T follicular helper cell (primary cell): ENCODE data around the gene CDH2.

Source experiments
- DNase-seq: peaks from one replicate; pipeline ENCODE4 v3.0.0-alpha.2; 2020; ENCODE audit warnings: low read depth

The CDH2 gene

GRCh38 chr18:27995770-27996502 is 181.0 kb downstream of the CDH2 start:
- DNase-seq = no peak

DNA sequence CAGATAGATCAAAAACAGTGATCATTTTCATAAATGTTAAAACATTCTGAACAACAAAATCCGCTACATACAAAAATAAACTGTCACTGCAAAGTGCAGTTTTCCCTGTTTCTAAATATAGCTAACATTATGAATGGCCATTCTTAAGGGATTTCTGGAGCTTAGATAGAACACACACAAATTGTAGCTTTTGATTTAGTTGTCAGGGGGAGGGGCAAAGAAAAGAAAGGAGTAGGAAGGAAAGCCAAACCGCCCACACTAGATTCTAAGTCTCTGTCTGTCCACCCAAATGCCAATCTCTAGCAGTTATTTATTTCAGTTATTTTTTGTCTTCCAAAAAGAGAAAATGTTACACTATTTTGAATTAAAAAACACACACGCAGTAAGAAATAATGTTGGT is 182.4 kb downstream of the CDH2 start:
- DNase-seq = no peak

DNA sequence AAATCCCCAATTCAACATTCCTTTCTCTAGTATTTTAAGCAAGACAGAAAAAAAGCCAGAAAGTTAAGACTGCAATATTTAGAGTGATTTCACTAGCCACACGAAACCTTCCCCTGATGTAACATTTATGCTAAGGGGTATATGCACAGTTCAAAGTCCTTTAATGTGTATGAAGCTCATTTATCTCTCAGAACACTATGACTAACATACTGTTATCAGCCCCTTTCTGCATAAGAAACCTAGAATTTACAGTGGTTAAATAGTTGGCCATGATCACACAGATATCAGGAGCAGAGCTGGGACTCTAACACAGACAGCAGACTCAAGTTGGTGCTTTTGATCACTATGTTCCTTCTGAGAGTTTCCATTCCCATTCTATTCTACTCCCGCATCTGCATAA is 185.5 kb downstream of the CDH2 start:
- no peak for DNase-seq

DNA sequence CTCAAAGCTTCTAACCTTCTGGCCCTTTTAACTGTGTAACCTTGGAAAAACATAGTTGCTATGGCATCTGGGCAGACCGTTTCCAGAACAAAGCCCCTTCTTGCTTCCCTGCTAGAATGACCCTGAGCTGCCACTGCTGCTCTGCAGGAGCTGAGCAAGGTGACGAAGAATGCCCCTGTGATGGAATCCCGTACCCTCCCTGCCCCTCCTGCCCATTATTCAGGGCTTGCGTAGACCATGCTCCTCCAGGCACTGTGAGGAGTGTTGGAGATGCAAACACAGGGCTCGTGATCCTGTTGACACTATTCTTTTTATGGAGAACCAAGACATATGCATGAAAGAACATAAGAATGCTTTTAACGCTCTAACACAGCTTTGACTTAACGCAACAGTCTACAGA is 191.1 kb downstream of the CDH2 start:
- DNase-seq = no peak

GRCh38 chr18:27983780-27984179 is 193.2 kb downstream of the CDH2 start:
- no peak for DNase-seq

DNA sequence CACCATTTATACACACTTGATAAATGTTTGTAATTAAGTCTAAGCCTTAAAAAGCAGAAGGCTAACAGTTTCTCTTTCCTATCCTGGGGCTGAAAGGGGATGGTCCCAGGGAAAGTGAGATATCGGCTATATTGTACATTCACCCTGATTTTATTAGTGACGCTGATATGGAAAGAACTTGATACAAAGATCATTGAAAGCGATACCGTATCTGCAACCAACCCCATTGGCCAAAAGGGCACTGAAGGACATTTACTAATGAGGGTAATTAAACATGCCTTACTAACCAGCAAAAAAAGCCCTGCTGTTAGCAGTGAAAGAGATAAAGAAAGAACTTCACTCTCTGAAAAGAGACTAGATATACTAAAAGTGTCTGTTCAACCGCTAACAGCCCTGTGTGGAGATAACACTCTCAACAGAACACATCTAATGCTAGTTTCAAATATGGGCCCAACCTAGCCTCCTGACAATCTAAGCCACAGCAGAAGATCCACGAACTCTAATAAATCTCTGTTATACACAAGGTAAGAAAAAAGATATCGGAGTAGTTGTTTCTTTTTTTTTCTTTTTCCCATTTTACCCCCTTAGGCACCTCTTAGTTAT is 200.0 kb downstream of the CDH2 start:
- no peak for DNase-seq

GRCh38 chr18:27970321-27970720 is 206.6 kb downstream of the CDH2 start:
- no peak for DNase-seq

- DNase-seq = no peak
Measured at GRCh38 chr18:27969206-27969605, 207.7 kb downstream of the CDH2 start.

GRCh38 chr18:27967913-27968824 is 208.8 kb downstream of the CDH2 start:
- DNase-seq = no peak

DNA sequence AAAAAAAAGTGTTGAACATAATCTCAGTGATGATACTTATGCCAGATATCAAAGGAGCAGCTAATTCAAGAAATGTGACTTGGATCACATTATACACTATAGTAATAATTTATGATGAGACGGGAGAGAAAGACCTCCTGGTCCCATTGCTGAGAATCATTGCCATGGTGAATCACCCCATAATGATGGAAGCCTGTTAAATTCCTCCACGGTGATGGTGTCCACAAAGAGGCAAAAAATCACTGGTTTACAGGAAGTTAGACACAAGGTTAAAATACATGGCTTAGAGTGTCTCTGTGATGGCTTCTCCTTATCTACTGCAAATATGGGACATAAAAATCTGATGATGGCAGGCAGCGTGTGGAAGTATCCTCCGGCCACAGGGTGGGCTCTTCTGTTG is 210.0 kb downstream of the CDH2 start:
- no peak for DNase-seq

DNA sequence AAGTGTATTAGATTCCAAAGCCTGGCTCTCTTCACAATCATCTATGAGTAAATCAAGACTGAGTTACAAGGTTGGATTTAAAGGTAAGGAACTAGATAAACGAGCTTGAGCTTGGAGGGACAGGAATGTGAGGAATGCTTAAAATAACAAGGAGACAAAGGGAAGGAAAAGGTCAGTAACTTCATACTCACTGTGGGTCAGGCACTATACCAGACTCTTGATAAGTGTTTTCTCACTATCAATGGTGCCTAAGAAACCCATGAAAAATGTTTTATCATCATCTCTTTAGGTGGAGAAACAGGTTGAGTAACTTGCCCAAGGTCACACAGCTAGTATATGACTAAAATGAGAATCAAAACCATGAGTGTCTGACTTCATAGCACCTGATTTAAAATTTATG is 212.1 kb downstream of the CDH2 start:
- no peak for DNase-seq

DNA sequence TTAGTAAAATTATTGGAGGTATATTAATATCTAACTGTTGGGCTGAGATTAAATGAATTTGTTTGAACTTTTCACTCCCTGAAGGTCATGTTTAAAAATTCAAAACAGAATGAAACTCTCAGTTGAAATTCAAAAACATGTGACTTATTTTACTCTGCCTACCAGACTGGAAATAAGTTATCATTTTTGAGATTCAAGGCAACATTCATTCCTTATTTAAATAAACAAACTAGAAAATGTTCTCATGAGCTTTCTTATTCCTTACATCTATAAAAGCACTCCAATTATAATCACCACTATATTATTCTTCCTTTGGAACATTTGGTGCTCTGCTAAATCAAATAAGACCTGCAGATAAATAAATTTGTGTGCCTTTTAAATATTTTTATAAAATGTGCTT is 217.8 kb downstream of the CDH2 start:
- DNase-seq = no peak

- DNase-seq = no peak
Measured at GRCh38 chr18:27956001-27956640, 220.8 kb downstream of the CDH2 start.

DNA sequence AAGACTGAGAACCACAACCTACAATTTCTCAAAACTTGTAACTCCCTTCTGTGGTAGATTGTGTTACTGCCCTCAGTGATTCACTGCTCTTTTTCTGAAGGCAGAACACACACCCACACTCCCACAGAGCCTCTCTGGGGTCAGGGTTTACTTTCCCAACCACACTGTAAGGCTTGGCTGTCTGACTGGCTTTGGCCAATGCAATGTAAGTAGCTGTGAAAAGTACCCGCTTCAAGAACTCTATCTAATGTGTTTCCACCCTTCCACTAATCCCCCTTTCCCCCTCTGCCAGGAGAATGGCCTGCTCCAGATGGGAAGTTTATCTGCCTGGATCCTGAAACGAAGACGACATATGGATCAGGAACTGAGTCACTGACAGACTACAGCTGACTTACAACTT is 222.7 kb downstream of the CDH2 start:
- DNase-seq = no peak

GRCh38 chr18:27952741-27953140 is 224.2 kb downstream of the CDH2 start:
- no peak for DNase-seq

GRCh38 chr18:27950648-27951228 is 226.2 kb downstream of the CDH2 start:
- DNase-seq = no peak

DNA sequence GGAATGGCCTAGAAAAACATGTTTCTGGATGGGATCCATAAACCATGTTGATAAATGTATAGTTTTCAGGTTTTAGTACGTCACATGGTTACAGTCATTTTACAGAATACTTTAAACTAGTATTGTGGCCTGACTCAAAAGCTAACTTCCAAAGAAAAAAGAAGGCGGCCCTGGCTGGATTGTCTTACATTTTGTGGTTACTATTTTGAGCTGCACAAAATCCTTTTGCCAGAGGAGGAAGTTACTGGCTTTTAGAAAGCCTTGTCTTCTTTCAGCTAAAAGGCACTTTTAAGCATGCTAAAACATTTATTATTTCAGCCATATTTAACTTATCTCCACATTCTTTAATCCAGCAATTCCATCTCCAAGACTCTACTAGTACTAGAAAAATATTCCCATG is 227.9 kb downstream of the CDH2 start:
- no peak for DNase-seq

GRCh38 chr18:27942706-27943105 is 234.2 kb downstream of the CDH2 start:
- DNase-seq = no peak

- DNase-seq = no peak
Measured at GRCh38 chr18:27931535-27931934, 245.4 kb downstream of the CDH2 start.

DNA sequence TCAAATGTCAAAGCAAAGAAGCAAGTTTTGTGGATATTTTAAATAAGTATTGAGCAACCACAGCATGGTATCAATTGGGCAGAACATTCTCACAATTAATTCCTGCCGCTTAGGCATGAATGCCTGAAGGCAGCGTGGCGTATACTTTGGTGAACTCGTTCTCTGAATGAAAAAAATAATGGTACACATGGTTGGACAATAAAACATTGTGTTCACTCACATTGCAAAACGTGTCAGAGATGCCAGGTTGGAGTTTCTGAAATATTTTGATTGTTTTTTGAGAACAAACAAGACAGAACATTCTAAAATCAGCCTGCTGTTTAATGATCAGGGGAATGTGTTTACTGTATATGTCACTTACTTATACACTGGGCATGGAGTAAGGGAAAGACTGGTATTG is 254.2 kb downstream of the CDH2 start:
- DNase-seq = no peak

- DNase-seq = no peak
Measured at GRCh38 chr18:27921904-27922751, 254.8 kb downstream of the CDH2 start.
